HG02763 (cell line): ENCODE results near the gene PITPNM1.
"Not testable (repeated sequence)": the region's sequence is repeated elsewhere in the genome, so short reads cannot be mapped to it uniquely, and the experiment has no call there.

Source experiments
- ATAC-seq: cut with Tn5 transposase; IDR thresholded peaks from one replicate; pipeline ENCODE4 v1.9.1; 2021; ENCODE audit warnings: mild to moderate bottlenecking, moderate library complexity; ENCODE audit not compliant: unreplicated experiment

The PITPNM1 gene

GRCh38 chr11:67468456-67468758 lies 36.8 kb downstream of the PITPNM1 start:
- peak; percentile 1 for ATAC-seq

DNA sequence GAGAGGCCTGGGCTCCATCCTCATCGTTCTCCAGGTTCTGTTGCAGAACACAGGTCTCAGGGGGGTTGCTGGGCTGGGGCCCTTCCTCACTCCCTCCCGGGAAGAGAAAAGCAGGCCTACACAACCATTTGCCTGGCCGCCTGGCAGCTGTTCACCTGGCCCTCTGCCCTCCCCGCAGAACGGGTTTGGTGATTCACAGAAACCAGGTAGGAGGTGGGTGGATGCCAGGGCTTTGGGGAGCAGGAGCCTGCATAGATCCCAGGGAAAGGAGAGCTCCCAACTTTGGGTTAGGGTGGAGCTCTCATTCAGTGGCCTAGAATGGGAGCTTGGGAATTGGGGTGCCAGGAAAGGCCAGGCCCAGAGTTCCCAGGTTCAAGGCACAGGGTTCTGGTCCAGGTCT lies 37.1 kb downstream of the PITPNM1 start:
- no peak for ATAC-seq

DNA sequence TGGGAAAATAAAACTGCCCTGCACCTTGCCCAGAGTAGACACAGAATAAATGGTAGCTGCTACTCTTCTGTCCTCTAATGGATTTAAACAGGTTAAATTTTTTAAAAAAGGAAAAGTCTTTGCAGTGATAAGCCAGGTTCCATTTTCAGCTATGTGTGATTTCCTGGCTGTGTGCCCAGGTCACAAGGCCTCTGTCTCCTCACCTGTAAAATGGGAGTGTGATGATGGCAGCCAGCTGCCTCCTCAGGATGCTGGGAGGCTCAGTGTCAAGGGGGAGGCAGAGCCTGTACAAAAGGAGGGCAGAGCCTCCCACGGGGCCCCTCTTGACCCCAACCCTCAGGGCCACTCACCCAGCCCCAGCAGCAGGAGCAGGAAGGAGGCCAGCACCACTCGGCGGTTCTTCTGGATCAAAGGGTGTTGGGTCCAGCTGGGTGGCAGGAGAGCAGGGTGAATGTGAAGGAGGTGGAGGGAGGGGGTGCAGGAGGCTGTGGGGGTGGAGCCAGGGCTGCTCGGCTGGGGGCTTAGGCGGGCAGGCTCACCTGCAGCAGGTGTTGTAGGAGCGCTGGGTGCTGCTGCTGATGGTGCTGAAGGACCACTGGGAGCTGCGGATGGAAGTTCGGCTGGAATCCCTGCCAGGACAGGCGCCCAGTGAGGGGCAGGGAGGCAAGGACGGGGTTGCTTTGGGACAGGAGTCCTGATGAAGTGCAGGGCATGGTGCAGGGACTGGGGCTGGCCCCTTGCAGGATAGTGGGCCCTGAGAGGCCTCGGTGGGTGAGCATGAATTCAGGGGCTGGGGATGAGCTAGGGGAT lies 38.0 kb downstream of the PITPNM1 start:
- ATAC-seq: no peak

GRCh38 chr11:67466367-67466766 lies 38.8 kb downstream of the PITPNM1 start:
- no peak for ATAC-seq

DNA sequence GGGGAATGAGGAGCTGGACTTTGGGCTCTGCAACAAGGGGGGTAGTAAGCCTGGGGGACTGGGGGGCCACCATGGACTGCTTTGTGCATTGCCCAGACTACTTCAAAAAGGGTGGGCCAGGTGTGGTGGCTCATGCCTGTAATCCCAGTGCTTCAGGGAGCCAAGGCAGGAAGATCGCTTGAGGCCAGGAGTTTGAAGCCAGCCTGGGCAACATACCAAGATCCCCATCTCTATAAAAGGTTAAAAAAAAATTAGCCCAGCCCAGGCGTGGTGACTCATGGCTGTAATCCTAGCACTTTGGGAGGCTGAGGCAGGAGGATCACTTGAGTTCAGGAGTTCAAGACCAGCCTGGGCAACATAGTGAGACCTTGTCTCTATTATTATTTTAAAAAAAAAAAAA lies 39.6 kb downstream of the PITPNM1 start:
- ATAC-seq: not testable (repeated sequence)

GRCh38 chr11:67465189-67465510 lies 40.0 kb downstream of the PITPNM1 start:
- no peak for ATAC-seq

- peak; percentile 43 for ATAC-seq
These were observed 40.6 kb downstream of the PITPNM1 start for GRCh38 chr11:67464411-67465188.

DNA sequence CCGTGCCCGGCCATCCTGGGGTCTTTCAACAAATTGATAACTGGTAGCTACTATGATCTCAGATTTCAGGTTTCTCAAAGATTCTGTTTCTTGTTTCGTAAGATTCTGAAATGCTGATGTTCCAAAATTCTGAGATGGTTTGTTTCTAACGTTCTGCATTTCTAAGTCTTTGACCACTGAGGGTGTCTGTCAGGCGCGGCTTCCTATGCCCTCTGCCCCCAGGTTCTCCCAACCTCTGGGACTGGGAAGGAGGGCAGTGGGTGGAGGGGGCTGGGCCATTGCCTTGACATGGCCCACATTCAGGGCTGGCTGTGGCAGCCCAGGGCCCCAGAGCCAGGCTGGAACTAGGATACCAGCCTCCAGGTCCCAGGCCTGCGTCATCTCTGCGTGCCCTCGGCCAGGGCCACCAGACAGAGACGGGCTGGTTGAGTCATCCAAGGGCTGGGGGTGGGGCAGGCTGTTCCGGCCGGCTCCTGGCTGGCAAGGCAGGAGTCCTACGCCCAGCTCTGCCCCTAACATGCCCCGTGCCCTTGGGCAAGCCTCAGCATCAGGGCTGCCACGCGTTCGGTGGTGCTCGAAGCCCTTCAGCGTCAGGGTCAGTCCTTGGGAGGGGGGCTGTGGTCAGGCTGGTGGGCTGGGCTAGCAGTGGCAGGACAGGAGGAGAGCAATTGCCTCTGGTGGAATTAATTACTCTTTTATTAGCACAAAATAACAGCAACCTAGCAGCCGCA lies 41.3 kb downstream of the PITPNM1 start:
- ATAC-seq: no peak

GRCh38 chr11:67463186-67463585 lies 42.0 kb downstream of the PITPNM1 start:
- no peak for ATAC-seq

- ATAC-seq: no peak
These were observed 46.9 kb downstream of the PITPNM1 start for GRCh38 chr11:67458266-67458665.

DNA sequence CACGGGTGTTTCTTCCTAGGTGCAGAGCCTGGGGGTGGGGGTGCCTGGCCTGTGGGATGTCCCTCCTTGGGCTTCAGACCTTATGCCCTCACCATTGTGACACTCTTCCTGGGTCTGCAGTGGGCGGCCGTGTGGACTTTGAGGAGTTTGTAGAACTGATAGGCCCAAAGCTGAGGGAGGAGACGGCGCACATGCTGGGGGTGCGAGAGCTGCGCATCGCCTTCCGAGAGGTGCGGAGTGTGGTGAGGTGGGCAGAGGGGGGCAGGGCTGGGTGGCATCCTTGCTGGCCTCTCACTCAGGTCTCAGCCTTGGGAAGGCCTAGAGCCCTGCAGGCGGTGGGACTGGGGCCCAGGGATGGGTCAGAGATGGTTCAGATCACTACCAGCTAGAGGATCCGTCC lies 47.7 kb downstream of the PITPNM1 start:
- ATAC-seq: no peak

DNA sequence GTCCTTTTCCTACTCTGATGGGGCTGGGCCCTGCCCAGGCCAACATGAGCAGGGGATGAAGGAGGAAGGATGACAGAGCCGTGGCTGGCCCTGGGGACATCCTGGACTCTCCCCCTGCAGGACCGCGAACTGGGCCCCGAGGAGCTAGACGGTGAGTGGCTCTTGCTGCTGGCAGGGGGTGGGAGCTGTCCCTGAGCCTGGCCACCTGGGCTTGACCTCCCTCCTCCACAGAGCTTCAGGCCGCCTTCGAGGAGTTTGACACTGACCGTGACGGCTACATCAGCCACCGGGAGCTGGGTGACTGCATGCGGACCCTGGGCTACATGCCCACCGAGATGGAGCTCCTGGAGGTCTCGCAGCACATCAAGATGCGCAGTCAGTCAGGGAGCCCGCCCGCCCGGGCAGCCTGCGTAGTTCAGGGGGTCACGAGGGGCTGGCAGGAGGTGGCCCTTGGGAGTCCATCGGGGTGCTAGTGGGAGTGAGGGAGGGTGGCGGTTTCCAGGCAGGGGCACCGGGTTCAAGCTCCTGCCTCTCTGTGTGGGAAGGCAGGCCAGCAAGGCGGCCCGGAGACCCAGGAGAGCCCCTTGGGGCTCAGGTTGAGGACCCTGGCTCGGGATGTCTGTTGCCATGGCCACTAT lies 49.0 kb downstream of the PITPNM1 start:
- ATAC-seq: no peak

GRCh38 chr11:67455054-67455453 lies 50.1 kb downstream of the PITPNM1 start, which contains the start of gene CABP4:
Gene CABP4 (plus strand): TSS chr11:67455354. CDS start chr11:67455424, 70 bp downstream.
- ATAC-seq: no peak

GRCh38 chr11:67453816-67454732 lies 51.1 kb downstream of the PITPNM1 start:
- ATAC-seq: no peak

- ATAC-seq: no peak
These were observed 52.8 kb downstream of the PITPNM1 start, which contains the start of gene GPR152 for GRCh38 chr11:67452141-67452952. Gene GPR152 (minus strand): TSS chr11:67452729. CDS start chr11:67452724, 5 bp downstream.

GRCh38 chr11:67451658-67451976 lies 53.5 kb downstream of the PITPNM1 start:
- no peak for ATAC-seq

GRCh38 chr11:67450796-67451657 lies 54.1 kb downstream of the PITPNM1 start:
- ATAC-seq: no peak

GRCh38 chr11:67449116-67449844 lies 55.9 kb downstream of the PITPNM1 start:
- no peak for ATAC-seq
